HUES64 (cell line): ENCODE measurements around the gene NDUFB4. TPM values are rescaled to one million over a fixed set of nuclear protein-coding genes. Genes with fewer than 3 reads are reported as not detected.

Source experiments
- H3K27ac ChIP-seq: 2 replicates; pipeline ENCODE4 v1.7.0; 2013; ENCODE audit warnings: low read depth, low read length, inconsistent platforms
- H3K27me3 ChIP-seq: 2 replicates; pipeline ENCODE4 v1.6.1; 2013; ENCODE audit warnings: mild to moderate bottlenecking, low read length; ENCODE audit not compliant: insufficient read depth
- H3K36me3 ChIP-seq: 2 replicates; pipeline ENCODE4 v1.6.1; 2013; ENCODE audit warnings: mild to moderate bottlenecking, low read length; ENCODE audit not compliant: insufficient read depth
- H3K4me1 ChIP-seq: 2 replicates; pipeline ENCODE4 v1.6.1; 2013; ENCODE audit warnings: mild to moderate bottlenecking, low read length, moderate library complexity; ENCODE audit not compliant: insufficient read depth
- H3K4me3 ChIP-seq: 2 replicates; pipeline ENCODE4 v1.5.1; 2013; ENCODE audit warnings: mild to moderate bottlenecking, low read length, moderate library complexity
- H3K9ac ChIP-seq: 2 replicates; pipeline ENCODE4 v1.6.1; 2013; ENCODE audit warnings: mild to moderate bottlenecking, low read depth, low read length
- H3K9me3 ChIP-seq: 2 replicates; pipeline ENCODE4 v1.6.1; 2013; ENCODE audit warnings: low read depth, low read length; ENCODE audit not compliant: insufficient read depth
- WGBS: fragments of 150-250, 120-280 bp; methylation state at CpG from one replicate; pipeline ENCODE4 v1.1.7; 2013; ENCODE audit warnings: missing lambda C conversion rate; 5-methylcytosine and 5-hydroxymethylcytosine counted together
- polyA plus RNA-seq, 2 experiments: library from polyadenylated mRNA; stranded (reverse); fragments of 50-300 nt; gene quantifications; one replicate each; pipeline ENCODE4 v1.2.3, GENCODE V29; 2013

The NDUFB4 gene
- polyA plus RNA-seq (2013, experiment 1 of 2), result 261 TPM
- 297 TPM for polyA plus RNA-seq (2013, experiment 2 of 2)

DNA sequence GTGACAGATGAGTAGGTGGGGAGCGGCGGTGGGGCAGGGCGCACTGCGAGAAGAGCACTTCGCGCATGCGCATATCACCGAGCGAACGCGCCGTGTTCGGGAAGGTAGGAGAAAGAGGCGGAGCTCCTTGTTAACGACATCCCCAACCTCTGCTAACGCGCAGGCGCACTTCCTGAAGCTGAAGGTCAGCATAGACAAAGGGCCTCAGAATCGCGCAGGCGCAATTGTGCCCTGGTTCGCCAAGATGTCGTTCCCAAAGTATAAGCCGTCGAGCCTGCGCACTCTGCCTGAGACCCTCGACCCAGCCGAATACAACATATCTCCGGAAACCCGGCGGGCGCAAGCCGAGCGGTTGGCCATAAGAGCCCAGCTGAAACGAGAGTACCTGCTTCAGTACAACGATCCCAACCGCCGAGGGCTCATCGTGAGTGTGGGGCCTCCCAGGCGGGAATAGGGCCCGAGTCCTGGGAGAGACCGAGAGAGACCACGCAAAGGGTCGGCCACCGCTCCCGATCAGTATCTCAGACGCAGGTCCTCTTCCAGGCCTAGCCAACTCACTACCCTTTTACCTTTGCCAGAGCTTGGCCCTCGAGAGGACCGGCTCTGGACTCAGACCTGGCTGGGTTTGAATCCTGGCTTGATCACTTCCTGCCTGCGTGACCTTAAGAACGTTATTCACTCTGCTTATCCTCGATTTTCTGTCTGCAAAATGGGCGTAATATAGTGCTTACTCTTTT lies at the start of gene NDUFB4:
Gene NDUFB4 (plus strand): TSS at position 221 of the 737 bp plus-strand sequence. CDS start 24 bp downstream, at position 245.
- Histone ChIP-seq H3K4me3 (peak within 1 kb of the TSS; percentile 79), H3K27ac (peak within 1 kb of the TSS; percentile 87), H3K4me1 (no peaks in the 10 kb centered on the region; the same call in 1 of the 2 replicates), H3K36me3 (peaks cover 37% of the 10 kb centered on the region), H3K9me3 (no peaks in the 10 kb centered on the region), H3K27me3 (no peaks in the 10 kb centered on the region), H3K9ac (peak within 1 kb of the TSS; percentile 92)
- WGBS, result under 1% methylated on average over 53 of the region's 53 CpGs

DNA sequence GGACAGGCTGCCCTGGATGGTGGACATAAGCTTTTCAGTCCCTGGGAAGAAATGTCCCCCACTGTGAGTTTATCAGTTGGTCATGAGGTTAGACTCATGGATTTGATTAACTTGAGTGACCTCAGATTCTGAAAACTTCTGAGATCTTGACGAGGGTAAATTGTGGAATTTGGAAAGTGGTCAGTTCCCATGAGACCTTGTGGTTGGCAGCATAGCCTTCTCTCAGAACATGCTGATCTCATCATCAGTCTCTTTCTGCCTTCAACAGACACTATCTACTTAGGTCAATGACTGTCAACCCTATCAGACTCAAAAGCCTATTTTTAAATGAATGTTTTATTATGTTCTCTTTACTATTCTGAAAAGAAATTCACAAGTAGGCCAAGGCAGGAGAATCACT lies 45.6 kb upstream of the NDUFB4 start:
- H3K4me3 ChIP-seq, result no peak overlapping the region
- no peak overlapping the region for H3K27ac ChIP-seq
- 86% methylated on average over 1 of the region's 1 CpG for WGBS
- no peaks in the 10 kb centered on the region for H3K4me1 ChIP-seq
- no peaks in the 10 kb centered on the region for H3K36me3 ChIP-seq
- no peak overlapping the region for H3K9ac ChIP-seq
- no peaks in the 10 kb centered on the region for H3K9me3 ChIP-seq
- H3K27me3 ChIP-seq, result no peaks in the 10 kb centered on the region

DNA sequence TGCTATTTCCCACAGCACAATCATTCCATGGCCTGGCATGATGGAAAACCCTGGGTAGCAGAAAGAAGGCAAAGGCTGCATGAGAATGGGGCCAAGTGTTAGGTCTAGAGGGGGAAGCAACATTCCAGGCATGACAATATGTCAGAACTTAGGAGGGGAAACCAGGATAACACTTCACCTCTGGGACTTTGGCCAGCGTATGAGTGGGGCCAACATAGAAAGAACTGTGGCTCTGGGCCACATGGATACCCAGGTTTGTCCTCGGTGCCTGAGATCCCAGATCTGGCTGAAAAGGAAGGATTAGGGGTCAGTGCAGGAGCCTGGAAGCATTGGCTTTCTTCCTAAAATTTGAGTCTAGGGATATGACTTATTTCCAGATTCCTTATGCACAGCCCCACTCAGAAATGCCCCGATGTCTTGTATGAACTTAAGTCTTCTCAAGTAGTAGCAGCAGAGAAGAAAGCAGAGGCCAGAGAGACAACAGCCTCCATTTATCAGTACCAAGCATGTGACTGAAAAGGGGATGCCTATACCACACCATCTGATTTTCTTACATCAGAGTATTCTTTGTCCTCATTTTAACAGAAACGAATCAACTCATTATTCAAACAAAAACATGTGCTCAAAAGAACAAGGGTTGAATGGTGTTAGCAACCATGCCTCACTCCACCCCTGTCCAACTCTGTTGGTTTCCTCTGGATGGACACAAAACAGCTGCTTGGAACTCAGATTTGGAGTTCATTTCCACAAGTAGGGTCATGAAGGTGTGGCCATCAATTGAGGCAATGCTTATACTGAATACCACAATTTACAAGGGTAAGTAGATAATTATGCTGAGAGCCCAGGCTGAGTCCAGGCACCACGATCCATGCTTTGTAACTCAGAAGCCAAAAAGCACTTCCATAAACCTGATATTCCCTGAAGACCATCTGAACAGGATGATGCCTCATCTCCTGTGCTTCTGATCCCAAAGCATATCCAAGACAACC lies 43.7 kb upstream of the NDUFB4 start:
- no peak overlapping the region for H3K4me3 ChIP-seq
- WGBS, result 90% methylated on average over 5 of the region's 5 CpGs
- H3K27me3 ChIP-seq, result peaks cover 4% of the 10 kb centered on the region
- H3K9me3 ChIP-seq, result no peaks in the 10 kb centered on the region
- H3K36me3 ChIP-seq, result no peaks in the 10 kb centered on the region
- H3K4me1 ChIP-seq, result no peaks in the 10 kb centered on the region
- H3K27ac ChIP-seq, result no peak overlapping the region
- H3K9ac ChIP-seq, result no peak overlapping the region

- 95% methylated on average over 3 of the region's 3 CpGs for WGBS
- Histone ChIP-seq H3K27me3 (peaks cover 14% of the 10 kb centered on the region), H3K9ac (no peak overlapping the region), H3K27ac (no peak overlapping the region), H3K36me3 (no peaks in the 10 kb centered on the region), H3K9me3 (no peaks in the 10 kb centered on the region), H3K4me3 (no peak overlapping the region), H3K4me1 (peaks cover under 1% of the 10 kb centered on the region)
Observed at GRCh38 chr3:120554812-120555606, 41.1 kb upstream of the NDUFB4 start.

- H3K4me3 ChIP-seq, result no peak overlapping the region
- 93% methylated on average over 7 of the region's 7 CpGs for WGBS
- no peaks in the 10 kb centered on the region for H3K9me3 ChIP-seq
- H3K4me1 ChIP-seq, result peaks cover 9% of the 10 kb centered on the region
- no peak overlapping the region for H3K27ac ChIP-seq
- no peaks in the 10 kb centered on the region for H3K36me3 ChIP-seq
- H3K27me3 ChIP-seq, result peaks cover 14% of the 10 kb centered on the region
- H3K9ac ChIP-seq, result no peak overlapping the region
Observed at GRCh38 chr3:120555657-120556509, 40.3 kb upstream of the NDUFB4 start.

DNA sequence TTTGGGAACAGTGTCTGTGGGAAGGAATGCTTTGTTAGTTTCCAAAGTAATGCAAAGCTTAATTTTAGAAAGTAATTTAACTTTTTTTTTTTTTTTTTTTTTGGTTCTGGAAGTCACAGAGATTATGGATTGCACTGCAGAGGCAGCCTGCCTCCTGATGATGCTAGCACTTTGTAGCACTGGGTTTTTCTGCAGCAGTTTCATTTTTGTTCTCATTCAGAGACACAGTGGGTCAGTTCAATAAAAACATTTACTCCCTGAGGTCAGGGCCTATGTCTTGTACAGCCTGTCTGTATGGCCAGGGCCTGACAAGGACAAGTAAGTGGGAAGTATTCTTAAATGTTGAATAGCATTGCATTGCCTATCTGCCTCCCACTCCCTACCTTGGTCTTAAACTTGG lies 39.0 kb upstream of the NDUFB4 start:
- Histone ChIP-seq H3K4me3 (no peak overlapping the region), H3K27me3 (peaks cover 14% of the 10 kb centered on the region), H3K9ac (no peak overlapping the region), H3K27ac (no peak overlapping the region), H3K36me3 (no peaks in the 10 kb centered on the region), H3K9me3 (no peaks in the 10 kb centered on the region), H3K4me1 (peaks cover 12% of the 10 kb centered on the region)

- peaks cover 14% of the 10 kb centered on the region for H3K27me3 ChIP-seq
- WGBS, result 2% methylated on average over 17 of the region's 17 CpGs
- peak overlapping the region; percentile 62 for H3K9ac ChIP-seq
- no peaks in the 10 kb centered on the region for H3K36me3 ChIP-seq
- H3K4me3 ChIP-seq, result peak overlapping the region; percentile 74
- no peaks in the 10 kb centered on the region for H3K9me3 ChIP-seq
- peaks cover 12% of the 10 kb centered on the region for H3K4me1 ChIP-seq
- H3K27ac ChIP-seq, result no peak overlapping the region
Observed at GRCh38 chr3:120558771-120559241, 37.3 kb upstream of the NDUFB4 start.

DNA sequence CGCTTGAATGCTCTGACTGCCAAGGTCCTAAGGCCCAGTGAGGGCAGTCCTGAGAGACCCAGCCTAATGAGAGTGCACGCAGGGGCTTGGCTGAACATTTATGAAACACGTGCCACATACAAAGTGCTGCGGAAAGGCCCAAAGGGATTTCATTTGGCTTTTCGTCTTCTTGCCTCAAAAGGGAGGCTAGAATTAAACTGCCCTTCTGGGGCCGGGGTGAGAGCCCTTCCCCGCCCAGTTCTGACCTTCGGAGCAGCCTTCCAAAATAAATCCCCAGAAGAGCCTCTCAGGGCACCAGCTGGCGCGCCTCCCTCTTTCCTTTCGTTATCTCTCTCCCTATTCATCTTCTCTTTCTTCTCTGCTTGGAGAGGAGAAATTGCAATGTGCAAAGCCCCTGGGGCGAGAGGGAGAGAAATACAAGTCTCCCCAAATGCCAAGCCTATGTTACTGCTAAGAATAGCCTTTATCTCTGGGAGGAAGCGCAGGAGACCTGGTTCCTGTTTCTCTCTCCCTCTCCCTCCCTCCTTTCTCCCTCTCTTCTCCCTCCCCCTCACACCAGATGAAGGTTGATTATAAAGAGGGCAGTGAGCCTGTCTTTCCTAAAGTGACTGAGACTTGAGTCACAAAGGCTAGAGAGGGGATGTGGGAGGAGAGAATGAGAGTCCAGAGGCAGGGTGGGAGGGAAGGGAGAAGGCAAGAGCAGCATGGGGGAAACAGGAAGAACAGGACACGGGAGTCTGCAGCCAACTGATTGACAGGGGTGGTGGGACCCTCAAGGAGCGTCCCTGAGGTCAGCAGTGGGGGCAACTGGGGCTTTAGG lies 36.7 kb upstream of the NDUFB4 start:
- Histone ChIP-seq H3K4me3 (peak overlapping the region; percentile 74), H3K27ac (peak overlapping the region; percentile 12; the same call in 1 of the 2 replicates)

GRCh38 chr3:120560304-120561250 lies 35.6 kb upstream of the NDUFB4 start:
- H3K27ac ChIP-seq, result no peak overlapping the region; the same call in 1 of the 2 replicates
- no peaks in the 10 kb centered on the region for H3K36me3 ChIP-seq
- no peaks in the 10 kb centered on the region for H3K9me3 ChIP-seq
- H3K27me3 ChIP-seq, result peaks cover 14% of the 10 kb centered on the region
- H3K4me3 ChIP-seq, result peak overlapping the region; percentile 74
- 0 out of 2 replicates have a peak overlapping the region, but pooled peaks have one; percentile 19 for H3K9ac ChIP-seq
- WGBS, result 47% methylated on average over 10 of the region's 12 CpGs
- H3K4me1 ChIP-seq, result peaks cover 12% of the 10 kb centered on the region

More for the DNA sequence above, 36.7 kb upstream of the NDUFB4 start:
- WGBS, result 2% methylated on average over 14 of the region's 15 CpGs
- H3K27me3 ChIP-seq, result peaks cover 14% of the 10 kb centered on the region
- H3K36me3 ChIP-seq, result no peaks in the 10 kb centered on the region
- H3K9ac ChIP-seq, result peak overlapping the region; percentile 62
- H3K4me1 ChIP-seq, result peaks cover 12% of the 10 kb centered on the region
- no peaks in the 10 kb centered on the region for H3K9me3 ChIP-seq
